ENCODE measurements around the gene KIF13A. TPM values are rescaled to one million over a fixed set of nuclear protein-coding genes. Genes with fewer than 3 reads are reported as not detected.
"Not testable (repeated sequence)": the region's sequence is repeated elsewhere in the genome, so short reads cannot be mapped to it uniquely, and the experiment has no call there.

KIF13A gene
- total RNA-seq, 8 experiments from 2014 or later = 15.5 to 50.5 (median 24.5) TPM

DNA sequence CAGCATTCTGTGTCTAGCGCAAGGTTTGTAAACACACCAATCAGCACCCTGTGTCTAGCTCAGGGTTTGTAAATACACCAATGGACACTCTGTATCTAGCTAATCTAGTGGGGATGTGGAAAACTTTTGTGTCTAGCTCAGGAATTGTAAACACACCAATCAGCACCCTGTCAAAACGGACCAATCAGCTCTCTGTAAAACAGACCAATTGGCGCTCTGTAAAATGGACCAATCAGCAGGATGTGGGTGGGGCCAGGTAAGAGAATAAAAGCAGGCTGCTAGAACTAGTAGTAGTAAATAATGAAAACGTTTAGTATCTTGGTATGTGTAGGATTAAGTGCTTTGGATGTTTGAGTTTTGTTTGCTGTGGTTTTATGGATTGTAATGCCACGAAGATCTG is 33.1 kb upstream of the KIF13A start:
- peaks cover 15 to 21% of the 10 kb centered on the region in 2 donors for H3K4me1 ChIP-seq (replicated peaks in 1 of 2)
- 50 to 100% (median 74%) methylated on average over 1 to 5 of the region's 5 CpGs; no CpG with 5 or more reads in 2 of the 10 experiments for WGBS, 10 experiments
- not testable (repeated sequence) for ATAC-seq (replicated peaks in 6 of 8); H3K27ac ChIP-seq; H3K4me3 ChIP-seq
- in situ Hi-C loops (cut with MboI; ENCODE audit: low pct_unique_long_range_greater_than_20kb in 2 of 9, low sequenced_read_pairs in 9 of 9, unreplicated experiment in 9 of 9) = loop anchor here in 1 of 9 experiments (25.0 kb wide), 1 partner anchor 92 kb away; the partner anchor contains the start of gene NHLRC1

DNA sequence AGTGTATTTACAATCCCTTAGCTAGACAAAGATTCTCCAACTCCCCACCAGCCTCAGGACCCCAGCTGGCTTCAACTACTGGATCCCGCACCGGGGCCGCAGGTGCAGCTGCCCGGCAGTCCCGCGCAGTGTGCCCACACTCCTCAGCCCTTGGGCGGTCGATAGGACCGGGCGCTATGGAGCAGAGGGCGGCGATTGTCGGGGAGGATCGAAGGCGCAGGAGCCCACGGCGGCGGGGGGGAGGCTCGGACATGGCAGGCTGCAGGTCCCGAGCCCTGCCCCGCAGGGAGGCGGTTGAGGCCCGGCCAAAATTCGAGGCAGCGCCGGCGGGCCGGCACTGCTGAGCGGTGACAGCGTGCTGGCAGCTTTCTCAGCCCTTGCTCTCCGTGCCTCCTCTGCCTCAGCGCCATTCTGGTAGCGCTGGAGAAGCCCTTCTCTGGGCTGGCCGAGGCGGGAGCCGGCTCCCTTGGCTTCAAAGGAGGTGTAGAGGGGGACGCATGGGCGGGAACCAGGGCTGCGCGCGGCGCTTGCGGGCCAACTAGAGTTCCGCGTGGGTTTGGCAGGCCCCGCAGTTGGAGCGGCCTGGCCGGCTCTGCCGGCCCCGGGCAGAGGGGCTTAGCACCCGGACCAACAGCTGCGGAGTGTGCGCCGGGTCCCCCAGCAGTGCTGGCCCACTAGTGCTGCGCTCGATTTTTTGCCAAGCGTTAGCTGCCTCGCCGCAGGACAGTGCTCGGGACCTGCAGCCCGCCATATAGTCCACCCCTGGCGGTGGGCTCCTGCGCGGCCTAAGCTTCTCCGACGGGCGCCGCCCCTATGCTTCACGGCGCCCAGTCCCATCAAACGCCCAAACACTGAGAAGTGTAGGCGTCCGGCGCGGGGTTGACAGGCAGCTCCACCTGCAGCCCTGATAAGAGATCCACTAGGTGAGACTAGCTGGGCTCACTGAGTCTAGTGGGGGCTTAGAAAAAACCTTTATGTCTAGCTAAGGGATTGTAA is 32.4 kb upstream of the KIF13A start:
- Histone ChIP-seq H3K27ac (no peak overlapping the region), H3K4me1 (replicated peaks in 1 of 2) (peaks cover 15 to 21% of the 10 kb centered on the region in 2 donors), H3K4me3 (no peak overlapping the region)
- ATAC-seq (replicated peaks in 6 of 8) = no peak
- WGBS, 10 experiments = 15 to 100% (median 58%) methylated on average over 3 to 14 of the region's 75 CpGs; no CpG with 5 or more reads in 6 of the 10 experiments
- in situ Hi-C loops (cut with MboI; ENCODE audit: low pct_unique_long_range_greater_than_20kb in 2 of 9, low sequenced_read_pairs in 9 of 9, unreplicated experiment in 9 of 9) = loop anchor here in 1 of 9 experiments (25.0 kb wide), 1 partner anchor 92 kb away; the partner anchor contains the start of gene NHLRC1

DNA sequence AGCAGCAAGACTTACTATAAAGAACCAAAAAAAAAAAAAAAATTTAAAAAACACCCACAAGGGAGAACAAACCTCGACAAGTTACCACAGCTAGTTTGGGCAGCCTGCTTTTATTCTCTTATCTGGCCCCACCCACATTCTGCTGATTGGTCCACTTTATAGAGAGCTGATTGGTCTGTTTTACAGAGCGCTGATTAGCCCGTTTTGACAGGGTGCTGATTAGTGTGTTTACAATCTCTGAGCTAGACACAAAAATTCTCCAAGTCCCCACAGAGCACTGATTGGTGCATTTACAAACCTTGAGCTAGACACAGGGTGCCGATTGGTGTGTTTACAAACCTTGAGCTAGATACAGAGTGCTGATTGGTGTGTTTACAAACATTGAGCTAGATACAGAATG is 31.7 kb upstream of the KIF13A start:
- in situ Hi-C loops (cut with MboI; ENCODE audit: low pct_unique_long_range_greater_than_20kb in 2 of 9, low sequenced_read_pairs in 9 of 9, unreplicated experiment in 9 of 9) = loop anchor here in 1 of 9 experiments (25.0 kb wide), 1 partner anchor 93 kb away; the partner anchor contains the start of gene NHLRC1
- WGBS, 10 experiments = 61 to 100% (median 94%) methylated on average over 1 to 4 of the region's 4 CpGs; no CpG with 5 or more reads in 1 of the 10 experiments
- not testable (repeated sequence) for ATAC-seq (replicated peaks in 6 of 8)

DNA sequence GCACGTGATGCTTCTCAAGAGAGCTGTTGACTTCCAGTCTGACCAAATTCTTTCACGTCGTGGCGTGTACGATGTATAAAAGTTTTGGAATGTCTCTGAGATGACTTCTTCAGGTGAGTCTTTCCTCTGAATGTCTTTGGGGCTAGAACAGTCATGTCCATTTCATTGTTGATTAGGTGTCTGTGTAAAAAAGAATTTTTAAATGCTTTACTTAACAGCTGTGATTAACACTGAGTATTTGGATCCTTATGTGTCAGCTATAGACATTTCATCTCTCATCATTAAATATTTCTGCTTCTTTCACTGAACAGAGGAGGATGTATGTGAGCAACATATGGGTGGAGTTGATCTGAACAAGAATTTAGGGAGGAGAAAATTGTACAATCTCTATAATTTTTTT is 29.3 kb upstream of the KIF13A start:
- H3K4me3 ChIP-seq = no peak overlapping the region
- no peaks in the 10 kb centered on the region for H3K4me1 ChIP-seq (replicated peaks in 1 of 2)
- peak in 1 of 8 experiments; percentile 9 for ATAC-seq (replicated peaks in 6 of 8)
- WGBS, 10 experiments = 27 to 100% (median 85%) methylated on average over 1 to 5 of the region's 5 CpGs; no CpG with 5 or more reads in 3 of the 10 experiments
- in situ Hi-C loops (cut with MboI; ENCODE audit: low pct_unique_long_range_greater_than_20kb in 2 of 9, low sequenced_read_pairs in 9 of 9, unreplicated experiment in 9 of 9) = loop anchor here in 1 of 9 experiments (25.0 kb wide), 1 partner anchor 96 kb away; the partner anchor contains the start of gene NHLRC1
- no peak overlapping the region for H3K27ac ChIP-seq

More for the DNA sequence above, 31.7 kb upstream of the KIF13A start:
- peaks cover 15 to 20% of the 10 kb centered on the region in 2 donors for H3K4me1 ChIP-seq (replicated peaks in 1 of 2)
- not testable (repeated sequence) for H3K4me3 ChIP-seq, H3K27ac ChIP-seq

DNA sequence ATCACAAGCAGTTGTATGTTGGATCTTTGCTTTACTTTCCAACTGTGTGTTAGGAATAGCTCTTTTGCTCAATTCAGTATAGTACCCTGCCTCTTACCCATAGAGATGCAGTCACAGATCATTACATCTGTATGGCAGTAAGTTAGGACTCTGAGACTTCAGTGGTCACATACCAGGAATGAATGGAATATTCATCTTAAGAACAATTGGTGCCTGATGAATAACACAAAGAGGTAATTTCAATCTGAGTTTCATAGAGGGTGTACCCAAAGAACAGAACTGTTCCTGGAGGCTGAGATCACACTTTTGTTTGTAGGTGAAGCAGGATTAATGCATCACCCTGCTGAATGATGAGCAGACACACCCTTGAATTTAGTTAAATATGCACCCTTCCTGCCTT is 28.7 kb upstream of the KIF13A start:
- H3K27ac ChIP-seq = no peak overlapping the region
- H3K4me3 ChIP-seq = no peak overlapping the region
- in situ Hi-C loops (cut with MboI; ENCODE audit: low pct_unique_long_range_greater_than_20kb in 2 of 9, low sequenced_read_pairs in 9 of 9, unreplicated experiment in 9 of 9) = loop anchor here in 1 of 9 experiments (25.0 kb wide), 1 partner anchor 96 kb away; the partner anchor contains the start of gene NHLRC1
- no peaks in the 10 kb centered on the region for H3K4me1 ChIP-seq (replicated peaks in 1 of 2)
- ATAC-seq (replicated peaks in 6 of 8) = peak in 6 of 8 experiments; percentile 33 to 92 (median 62)

DNA sequence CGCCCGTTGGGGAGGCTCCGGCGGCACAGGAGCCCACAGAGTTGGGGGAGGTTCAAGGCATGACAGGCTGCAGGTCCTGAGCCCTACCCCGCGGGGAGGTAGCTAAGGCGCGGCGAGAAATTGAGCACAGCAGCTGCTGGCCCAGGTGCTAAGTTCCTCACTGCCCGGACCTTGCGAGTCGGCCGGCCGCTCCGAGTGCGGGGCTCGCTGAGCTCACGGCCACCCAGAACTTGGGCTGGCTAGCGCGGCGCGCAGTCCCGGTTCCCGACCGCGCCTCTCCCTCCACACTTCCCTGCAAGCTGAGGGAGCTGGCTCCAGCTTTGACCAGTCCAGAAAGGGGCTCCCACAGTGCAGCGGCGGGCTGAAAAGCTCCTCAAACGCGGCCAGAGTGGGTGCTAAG is 23.9 kb upstream of the KIF13A start:
- in situ Hi-C loops (cut with MboI; ENCODE audit: low pct_unique_long_range_greater_than_20kb in 2 of 9, low sequenced_read_pairs in 9 of 9, unreplicated experiment in 9 of 9) = loop anchor here in 1 of 9 experiments (25.0 kb wide), 1 partner anchor 101 kb away; the partner anchor contains the start of gene NHLRC1
- WGBS, 10 experiments = 60 to 100% (median 96%) methylated on average over 1 to 12 of the region's 30 CpGs; no CpG with 5 or more reads in 3 of the 10 experiments

DNA sequence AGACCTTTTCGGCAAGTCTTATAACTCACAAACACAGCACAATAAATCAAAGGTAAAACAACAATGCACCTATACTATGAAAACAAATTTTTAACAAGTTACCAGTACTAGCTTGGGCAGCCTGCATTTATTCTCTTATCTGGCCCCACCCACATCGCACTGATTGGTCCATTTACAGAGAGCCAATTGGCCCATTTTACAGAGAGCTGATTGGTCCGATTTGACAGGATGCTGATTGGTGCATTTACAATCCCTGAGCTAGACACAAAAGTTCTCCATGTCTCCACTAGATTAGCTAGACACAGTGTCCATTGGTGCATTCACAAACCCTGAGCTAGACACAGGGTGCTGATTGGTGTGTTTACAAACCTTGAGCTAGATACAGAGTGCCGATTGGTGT is 23.1 kb upstream of the KIF13A start:
- WGBS, 10 experiments = 80 to 100% (median 96%) methylated on average over 1 to 3 of the region's 4 CpGs
- not testable (repeated sequence) for ATAC-seq (replicated peaks in 6 of 8); H3K4me3 ChIP-seq; H3K27ac ChIP-seq; H3K4me1 ChIP-seq (replicated peaks in 1 of 2)
- in situ Hi-C loops (cut with MboI; ENCODE audit: low pct_unique_long_range_greater_than_20kb in 2 of 9, low sequenced_read_pairs in 9 of 9, unreplicated experiment in 9 of 9) = loop anchor here in 1 of 9 experiments (25.0 kb wide), 1 partner anchor 102 kb away; the partner anchor contains the start of gene NHLRC1

More for the DNA sequence above, 23.9 kb upstream of the KIF13A start:
- Histone ChIP-seq H3K4me3 (no peak overlapping the region), H3K4me1 (replicated peaks in 1 of 2) (no peaks in the 10 kb centered on the region), H3K27ac (no peak overlapping the region)
- ATAC-seq (replicated peaks in 6 of 8) = no peak

DNA sequence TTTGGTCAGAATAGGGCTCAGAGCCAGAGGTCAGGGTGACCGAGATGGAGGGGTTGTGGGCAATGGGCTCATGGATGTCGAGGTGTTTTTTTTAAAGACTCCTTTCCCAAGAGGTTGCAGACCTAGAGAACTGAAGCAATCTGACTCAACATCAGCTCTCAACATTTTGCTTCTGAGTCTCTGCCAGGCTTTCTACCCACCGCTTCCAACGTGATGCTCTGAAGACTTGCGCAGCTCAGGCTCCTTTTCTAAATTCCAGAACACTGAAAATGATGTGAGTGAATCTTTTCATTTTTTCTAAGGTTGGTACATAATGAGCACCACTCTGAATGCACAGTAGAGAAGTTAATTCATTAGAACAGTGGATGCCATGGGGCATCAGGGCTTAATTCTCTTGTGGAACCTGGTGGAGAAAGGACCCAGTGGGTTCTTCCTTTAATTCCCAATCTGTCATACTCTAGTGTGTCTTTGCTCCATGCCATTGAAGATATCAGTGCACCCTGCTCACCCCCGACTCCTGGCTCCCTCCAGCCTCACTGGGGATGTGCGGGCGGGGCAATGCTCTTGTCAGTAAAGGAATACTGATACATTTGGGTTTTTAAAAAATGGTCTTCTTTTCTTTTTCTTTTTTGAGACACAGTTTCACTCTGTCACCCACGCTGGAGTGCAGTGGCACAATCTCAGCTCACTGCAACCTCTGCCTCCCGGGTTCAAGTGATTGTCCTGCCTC is 17.0 kb upstream of the KIF13A start:
- H3K4me3 ChIP-seq = no peak overlapping the region
- H3K4me1 ChIP-seq (replicated peaks in 1 of 2) = no peaks in the 10 kb centered on the region
- in situ Hi-C loops (cut with MboI; ENCODE audit: low pct_unique_long_range_greater_than_20kb in 2 of 9, low sequenced_read_pairs in 9 of 9, unreplicated experiment in 9 of 9) = loop anchor here in 1 of 9 experiments (25.0 kb wide), 1 partner anchor 108 kb away; the partner anchor contains the start of gene NHLRC1
- WGBS, 10 experiments = 60 to 95% (median 92%) methylated on average over 2 to 8 of the region's 10 CpGs
- H3K27ac ChIP-seq = no peak overlapping the region
- ATAC-seq (replicated peaks in 6 of 8) = no peak

DNA sequence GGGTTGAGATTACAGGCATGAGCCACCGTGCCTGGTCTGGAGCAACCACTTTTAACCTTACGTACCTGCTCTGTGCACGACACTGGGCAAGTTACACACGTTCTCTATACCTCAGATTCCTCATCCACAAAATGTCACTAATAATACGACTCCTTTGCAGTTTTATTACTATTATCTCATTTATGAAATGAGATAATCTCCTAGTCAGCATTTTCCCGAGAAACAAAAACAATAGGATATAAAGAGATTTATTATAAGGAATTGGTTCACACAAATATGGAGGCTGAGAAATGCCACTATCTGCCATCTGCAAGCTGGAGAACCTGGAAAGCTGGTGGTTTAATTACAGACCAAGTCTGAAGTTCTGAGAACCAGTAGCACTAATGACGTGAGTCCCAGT is 12.0 kb upstream of the KIF13A start:
- Histone ChIP-seq H3K4me1 (replicated peaks in 1 of 2) (no peaks in the 10 kb centered on the region), H3K27ac (no peak overlapping the region), H3K4me3 (no peak overlapping the region)
- in situ Hi-C loops (cut with MboI; ENCODE audit: low pct_unique_long_range_greater_than_20kb in 2 of 9, low sequenced_read_pairs in 9 of 9, unreplicated experiment in 9 of 9) = loop anchor here in 1 of 9 experiments (25.0 kb wide), 1 partner anchor 113 kb away; the partner anchor contains the start of gene NHLRC1
- 79 to 100% (median 93%) methylated on average over 1 to 6 of the region's 7 CpGs; no CpG with 5 or more reads in 2 of the 10 experiments for WGBS, 10 experiments
- no peak for ATAC-seq (replicated peaks in 6 of 8)

DNA sequence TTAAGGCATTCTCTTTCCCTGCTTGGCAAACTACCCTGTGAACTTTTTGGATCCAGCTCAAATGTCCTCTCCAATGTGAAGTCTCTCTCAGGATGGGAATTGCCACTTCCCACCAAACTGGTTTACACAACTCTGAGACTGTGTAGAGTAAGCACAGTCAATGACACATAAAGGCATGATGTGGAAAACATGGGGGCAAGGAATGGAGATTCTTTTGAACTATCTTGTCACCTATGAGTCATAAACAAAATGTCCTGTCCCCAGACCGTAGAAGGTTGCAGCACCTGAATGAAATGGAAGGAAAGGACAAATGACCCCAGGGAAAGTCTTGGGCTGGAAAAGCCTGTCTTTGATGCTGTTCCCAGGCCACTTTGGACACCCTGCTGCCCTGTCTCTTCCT is 11.0 kb upstream of the KIF13A start:
- Histone ChIP-seq H3K4me1 (replicated peaks in 1 of 2) (no peaks in the 10 kb centered on the region), H3K4me3 (no peak overlapping the region), H3K27ac (no peak overlapping the region)
- in situ Hi-C loops (cut with MboI; ENCODE audit: low pct_unique_long_range_greater_than_20kb in 2 of 9, low sequenced_read_pairs in 9 of 9, unreplicated experiment in 9 of 9) = loop anchor here in 1 of 9 experiments (25.0 kb wide), 1 partner anchor 114 kb away; the partner anchor contains the start of gene NHLRC1
- no peak for ATAC-seq (replicated peaks in 6 of 8)
- 25 to 100% (median 60%) methylated on average over 1 of the region's 1 CpG; no CpG with 5 or more reads in 7 of the 10 experiments for WGBS, 10 experiments

DNA sequence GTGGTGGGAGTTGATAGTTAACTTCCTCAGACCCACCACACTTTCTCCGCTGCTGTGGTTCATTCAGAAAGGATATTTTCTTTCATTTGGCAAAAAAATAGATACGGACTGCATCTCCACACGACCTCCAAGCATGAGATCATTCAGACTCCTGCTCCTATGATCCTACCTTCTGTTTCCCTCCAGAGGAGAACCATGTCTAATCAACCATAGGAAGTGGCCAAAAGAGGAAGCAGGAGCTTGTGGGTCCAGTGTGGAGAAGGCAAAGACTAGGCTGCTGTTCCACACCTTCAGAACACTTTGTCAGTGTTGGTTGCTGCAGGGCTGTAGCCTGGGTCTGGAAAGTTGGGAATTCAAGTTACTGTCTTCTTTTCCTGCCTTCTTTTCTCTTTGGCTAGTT is 10.6 kb upstream of the KIF13A start:
- in situ Hi-C loops (cut with MboI; ENCODE audit: low pct_unique_long_range_greater_than_20kb in 2 of 9, low sequenced_read_pairs in 9 of 9, unreplicated experiment in 9 of 9) = loop anchor here in 1 of 9 experiments (25.0 kb wide), 1 partner anchor 114 kb away; the partner anchor contains the start of gene NHLRC1
- ATAC-seq (replicated peaks in 6 of 8) = no peak
- Histone ChIP-seq H3K4me3 (no peak overlapping the region), H3K27ac (no peak overlapping the region), H3K4me1 (replicated peaks in 1 of 2) (no peaks in the 10 kb centered on the region)
- WGBS, 10 experiments = 67 to 100% (median 83%) methylated on average over 1 to 3 of the region's 3 CpGs; no CpG with 5 or more reads in 4 of the 10 experiments

DNA sequence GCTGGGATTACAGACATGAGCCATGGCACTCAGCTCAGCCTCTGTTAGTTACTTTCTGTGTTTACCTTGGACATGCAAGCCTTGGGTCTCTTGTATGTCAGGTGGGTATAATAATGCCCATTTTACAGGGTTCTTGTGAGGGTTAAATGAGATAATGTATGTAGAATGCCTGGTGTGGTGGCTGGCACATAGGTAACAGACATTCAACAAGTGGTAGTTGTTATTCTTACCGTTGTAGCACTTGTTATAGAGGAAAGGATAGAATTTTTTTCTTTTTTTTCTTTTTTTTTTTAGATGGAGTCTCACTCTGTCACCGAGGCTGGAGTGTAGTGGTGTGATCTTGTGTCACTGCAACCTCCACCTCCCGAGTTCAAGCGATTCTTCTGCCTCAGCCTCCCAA is 8.0 kb upstream of the KIF13A start:
- Histone ChIP-seq H3K4me1 (replicated peaks in 1 of 2) (no peaks in the 10 kb centered on the region), H3K4me3 (no peak overlapping the region), H3K27ac (no peak overlapping the region)
- WGBS, 10 experiments = 80 to 100% (median 89%) methylated on average over 1 to 4 of the region's 4 CpGs; no CpG with 5 or more reads in 2 of the 10 experiments
- no peak for ATAC-seq (replicated peaks in 6 of 8)
- in situ Hi-C loops (cut with MboI; ENCODE audit: low pct_unique_long_range_greater_than_20kb in 2 of 9, low sequenced_read_pairs in 9 of 9, unreplicated experiment in 9 of 9) = loop anchor here in 1 of 9 experiments (25.0 kb wide), 1 partner anchor 117 kb away; the partner anchor contains the start of gene NHLRC1

Data from motor neuron (in vitro differentiated cells).